Smooth muscle cell (in vitro differentiated cells): ENCODE results near the gene LSM14A. TPM values are rescaled to one million over a fixed set of nuclear protein-coding genes. Genes with fewer than 3 reads are reported as not detected.

ENCODE experiments used
- DNase-seq: peaks from one replicate; lab custom pipeline; 2025; ENCODE audit not compliant: unreplicated experiment; lab: John Stamatoyannopoulos, UW
- H2AFZ ChIP-seq: fragments of 200-600 bp; sonication (generic); 2 replicates; pipeline ENCODE4 v1.6.0; 2016; ENCODE audit warnings: antibody characterized with exemption, low read depth, mild to moderate bottlenecking
- H3F3A ChIP-seq: fragments of 200-600 bp; sonication (generic); 2 replicates; pipeline ENCODE4 v1.6.0; 2017; ENCODE audit warnings: antibody characterized with exemption, low read depth
- H3K27ac ChIP-seq: fragments of 200-600 bp; sonication (generic); 2 replicates; pipeline ENCODE4 v1.5.1; 2016; ENCODE audit warnings: low read depth, mild to moderate bottlenecking
- H3K27me3 ChIP-seq: fragments of 200-600 bp; sonication (generic); 2 replicates; pipeline ENCODE4 v1.6.1; 2016; ENCODE audit warnings: low read depth, mild to moderate bottlenecking
- H3K36me3 ChIP-seq: fragments of 200-600 bp; sonication (generic); 2 replicates; pipeline ENCODE4 v1.5.1; 2016; ENCODE audit warnings: low read depth
- H3K4me1 ChIP-seq: fragments of 200-600 bp; sonication (generic); 2 replicates; pipeline ENCODE4 v1.5.1; 2016; ENCODE audit warnings: low read depth
- H3K4me2 ChIP-seq: fragments of 200-600 bp; sonication (generic); 2 replicates; pipeline ENCODE4 v1.6.0; 2016; ENCODE audit warnings: mild to moderate bottlenecking
- H3K4me3 ChIP-seq: fragments of 200-600 bp; sonication (generic); 2 replicates; pipeline ENCODE4 v1.5.1; 2016; ENCODE audit warnings: mild to moderate bottlenecking
- H3K79me2 ChIP-seq: fragments of 200-600 bp; sonication (generic); 2 replicates; pipeline ENCODE4 v1.6.0; 2016; ENCODE audit warnings: low read depth, mild to moderate bottlenecking
- H3K9ac ChIP-seq: fragments of 200-600 bp; sonication (generic); 2 replicates; pipeline ENCODE4 v1.6.0; 2016; ENCODE audit warnings: low read depth
- H3K9me3 ChIP-seq: fragments of 200-600 bp; sonication (generic); replicated peaks from 2 replicates; pipeline ENCODE4 v1.5.1; 2016; ENCODE audit warnings: low read depth
- H4K20me1 ChIP-seq: fragments of 200-600 bp; sonication (generic); 2 replicates; pipeline ENCODE4 v1.6.0; 2016; ENCODE audit warnings: low read depth
- CTCF ChIP-seq: fragments of 200-600 bp; sonication (generic); IDR thresholded peaks from 2 replicates; pipeline ENCODE4 v1.5.1; 2017; ENCODE audit warnings: borderline replicate concordance, mild to moderate bottlenecking, antibody characterized with exemption; ENCODE audit not compliant: insufficient read depth, poor library complexity, severe bottlenecking
- WGBS: methylation state at CpG from one replicate; pipeline ENCODE4 v1.1.7; 2016; ENCODE audit warnings: low lambda C conversion rate; 5-methylcytosine and 5-hydroxymethylcytosine counted together
- polyA plus RNA-seq: library from polyadenylated mRNA; unstranded; fragments of >200 nt; fragmentation: Nextera tagmentation; extraction: Ambion mirVana; gene quantifications from 2 replicates; pipeline ENCODE4 v1.2.1, GENCODE V29; 2016
- total RNA-seq: library from RNA; depleted of rRNA; stranded (reverse); fragments of >200 nt; gene quantifications from 2 replicates; pipeline ENCODE4 v1.2.3, GENCODE V29; 2014

Gene LSM14A
- total and polyA plus RNA-seq, 2 experiments from 2014 or later = 63.0 to 90.9 TPM

- H3K4me1 ChIP-seq = no peaks in the 10 kb centered on the region
- 51% methylated on average over 2 of the region's 2 CpGs for WGBS
- peak overlapping the region; percentile 68 for H3K27ac ChIP-seq
- peaks cover 98% of the 10 kb centered on the region for H4K20me1 ChIP-seq
- H3K9ac ChIP-seq = no peak overlapping the region
- no peak for DNase-seq
- H3K27me3 ChIP-seq = no peaks in the 10 kb centered on the region
- H3F3A ChIP-seq = peaks cover 28% of the 10 kb centered on the region
- peaks cover 43% of the 10 kb centered on the region for H3K79me2 ChIP-seq
- peaks cover 6% of the 10 kb centered on the region for H3K36me3 ChIP-seq
- no peaks in the 10 kb centered on the region for H3K9me3 ChIP-seq
- no peak overlapping the region for H3K4me3 ChIP-seq
- no peak overlapping the region for H2AFZ ChIP-seq
- no peak for TF ChIP-seq CTCF
- no peak overlapping the region for H3K4me2 ChIP-seq
Observed at GRCh38 chr19:34218818-34219164, 46.5 kb downstream of the LSM14A start.

- H3K36me3 ChIP-seq = peaks cover 6% of the 10 kb centered on the region
- no peak overlapping the region for H3K27ac ChIP-seq
- peak; percentile 66 for TF ChIP-seq CTCF
- no peak overlapping the region for H3K4me3 ChIP-seq
- H3K79me2 ChIP-seq = peaks cover 33% of the 10 kb centered on the region
- H3K4me1 ChIP-seq = no peaks in the 10 kb centered on the region
- peaks cover 21% of the 10 kb centered on the region for H3F3A ChIP-seq
- no peak overlapping the region for H3K9ac ChIP-seq
- no peak for DNase-seq
- H2AFZ ChIP-seq = no peak overlapping the region
- WGBS = 95% methylated on average over 4 of the region's 4 CpGs
- H4K20me1 ChIP-seq = peaks cover 99% of the 10 kb centered on the region
- no peak overlapping the region for H3K4me2 ChIP-seq
- H3K9me3 ChIP-seq = no peaks in the 10 kb centered on the region
- no peaks in the 10 kb centered on the region for H3K27me3 ChIP-seq
Observed at GRCh38 chr19:34220472-34221063, 48.3 kb downstream of the LSM14A start.

GRCh38 chr19:34222386-34222785 is 50.1 kb downstream of the LSM14A start:
- H3K4me3 ChIP-seq = no peak overlapping the region
- peaks cover 100% of the 10 kb centered on the region for H4K20me1 ChIP-seq
- no peaks in the 10 kb centered on the region for H3K27me3 ChIP-seq
- no peak overlapping the region for H2AFZ ChIP-seq
- H3K79me2 ChIP-seq = peaks cover 28% of the 10 kb centered on the region
- H3K9me3 ChIP-seq = no peaks in the 10 kb centered on the region
- no peak for TF ChIP-seq CTCF
- H3K27ac ChIP-seq = no peak overlapping the region
- no peaks in the 10 kb centered on the region for H3K4me1 ChIP-seq
- peaks cover 14% of the 10 kb centered on the region for H3F3A ChIP-seq
- no peak overlapping the region for H3K9ac ChIP-seq
- no peak overlapping the region for H3K4me2 ChIP-seq
- H3K36me3 ChIP-seq = peaks cover 14% of the 10 kb centered on the region
- 93% methylated on average over 1 of the region's 1 CpG for WGBS
- no peak for DNase-seq

GRCh38 chr19:34224996-34225658 is 52.8 kb downstream of the LSM14A start:
- Histone ChIP-seq H3K4me3 (no peak overlapping the region), H3K79me2 (peaks cover 26% of the 10 kb centered on the region), H3K4me2 (peak overlapping the region; percentile 8), H3F3A (peaks cover 6% of the 10 kb centered on the region), H3K9me3 (no peaks in the 10 kb centered on the region), H2AFZ (no peak overlapping the region), H3K36me3 (peaks cover 23% of the 10 kb centered on the region), H3K4me1 (no peaks in the 10 kb centered on the region), H3K27ac (peak overlapping the region; percentile 55), H3K27me3 (no peaks in the 10 kb centered on the region), H3K9ac (no peak overlapping the region), H4K20me1 (peaks cover 81% of the 10 kb centered on the region)
- 73% methylated on average over 2 of the region's 2 CpGs for WGBS
- DNase-seq = no peak
- TF ChIP-seq CTCF = no peak
